Uterus (tissue), 2 donors: Measurements from ENCODE around the gene SPDYE4.

Experiments
- POLR2A ChIP-seq, 2 donors: fragments of 450-650 bp; IDR thresholded peaks; one replicate each; pipeline ENCODE4 v1.6.1; 2016; ENCODE audit warnings: antibody characterized with exemption in 2 of 2, mild to moderate bottlenecking in 1 of 2, moderate library complexity in 1 of 2
- TF ChIP-seq, protein P1 (sequence below), 4 experiments: fragments of 200-600 bp in 2 of 4; fragments of 450-650 bp in 2 of 4; sonication (generic) in 2 of 4; IDR thresholded peaks; one replicate each; pipeline ENCODE4 v1.5.1; 2016 to 2019; ENCODE audit warnings: antibody characterized with exemption in 4 of 4, mild to moderate bottlenecking in 2 of 4, moderate library complexity in 1 of 4

DNA sequence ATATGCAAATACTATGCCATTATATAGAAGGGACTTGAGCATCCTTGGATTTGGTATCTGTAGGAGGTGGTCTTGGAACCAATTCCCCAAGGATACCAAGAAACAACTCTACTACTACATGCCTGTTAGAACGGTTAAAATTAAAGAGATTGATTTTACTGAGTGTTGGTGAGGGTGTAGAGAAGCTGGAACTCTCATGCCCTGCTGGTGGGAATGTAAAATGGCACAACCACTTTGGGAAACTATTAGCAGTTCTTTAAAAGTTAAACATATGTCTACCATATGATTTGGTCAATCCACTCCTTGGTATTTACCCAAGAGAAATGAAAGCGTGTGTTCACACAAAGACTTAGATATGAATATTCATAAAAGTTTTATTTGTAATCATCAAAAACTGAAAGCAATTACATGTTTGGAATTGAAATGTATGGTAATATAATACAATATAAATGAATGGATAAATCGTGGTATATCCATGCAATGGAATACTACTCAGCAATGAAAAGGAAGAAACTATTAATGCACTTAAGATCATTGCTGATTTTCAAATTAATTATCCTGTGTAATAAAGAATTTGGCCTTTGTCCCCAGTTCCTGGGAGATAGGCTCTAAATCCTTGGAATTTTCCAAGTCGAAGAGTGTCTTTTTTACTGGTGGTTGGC is 33.0 kb upstream of the SPDYE4 start:
- no peak for TF ChIP-seq POLR2A (IDR thresholded peaks at IDR 0.05)
- TF ChIP-seq, protein P1, sequence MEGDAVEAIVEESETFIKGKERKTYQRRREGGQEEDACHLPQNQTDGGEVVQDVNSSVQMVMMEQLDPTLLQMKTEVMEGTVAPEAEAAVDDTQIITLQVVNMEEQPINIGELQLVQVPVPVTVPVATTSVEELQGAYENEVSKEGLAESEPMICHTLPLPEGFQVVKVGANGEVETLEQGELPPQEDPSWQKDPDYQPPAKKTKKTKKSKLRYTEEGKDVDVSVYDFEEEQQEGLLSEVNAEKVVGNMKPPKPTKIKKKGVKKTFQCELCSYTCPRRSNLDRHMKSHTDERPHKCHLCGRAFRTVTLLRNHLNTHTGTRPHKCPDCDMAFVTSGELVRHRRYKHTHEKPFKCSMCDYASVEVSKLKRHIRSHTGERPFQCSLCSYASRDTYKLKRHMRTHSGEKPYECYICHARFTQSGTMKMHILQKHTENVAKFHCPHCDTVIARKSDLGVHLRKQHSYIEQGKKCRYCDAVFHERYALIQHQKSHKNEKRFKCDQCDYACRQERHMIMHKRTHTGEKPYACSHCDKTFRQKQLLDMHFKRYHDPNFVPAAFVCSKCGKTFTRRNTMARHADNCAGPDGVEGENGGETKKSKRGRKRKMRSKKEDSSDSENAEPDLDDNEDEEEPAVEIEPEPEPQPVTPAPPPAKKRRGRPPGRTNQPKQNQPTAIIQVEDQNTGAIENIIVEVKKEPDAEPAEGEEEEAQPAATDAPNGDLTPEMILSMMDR (IDR thresholded peaks at IDR 0.05): no peak
